OCI-LY7 (cell line): ENCODE data around the gene BCAR3. TPM values are rescaled to one million over a fixed set of nuclear protein-coding genes. Genes with fewer than 3 reads are reported as not detected.

Experiments
- BruUV-seq: library from RNA; stranded (reverse); fragments of 400-500 nt; replicated peaks from 2 replicates; lab custom pipeline; 2021; lab: Mats Ljungman, UMichigan
- CTCF ChIA-PET: fragments of 300-600 bp; sonication (Branson Sonifier 250); formaldehyde crosslinking; loops from one replicate; lab custom pipeline; 2022; ENCODE audit warnings: antibody characterized with exemption; ENCODE audit not compliant: unreplicated experiment; lab: Charles Lee
- POLR2A ChIA-PET: fragments of 300-600 bp; sonication (Branson Sonifier 250); formaldehyde crosslinking; loops from one replicate; lab custom pipeline; 2022; ENCODE audit warnings: antibody characterized with exemption; lab: Charles Lee
- DNase-seq: peaks from one replicate; pipeline ENCODE4 v3.0.0-alpha.2; 2015; ENCODE audit warnings: low spot score
- H2AFZ ChIP-seq: fragments of 200-600 bp; sonication (generic), shearing (Covaris generic); 2 replicates; pipeline ENCODE4 v1.6.1; 2014; ENCODE audit warnings: mild to moderate bottlenecking, antibody characterized with exemption, low read length, moderate library complexity
- H3K27ac ChIP-seq: fragments of 200-600 bp; sonication (generic); 2 replicates; pipeline ENCODE4 v1.5.1; 2014; ENCODE audit warnings: mixed run types, low read depth, mild to moderate bottlenecking, moderate library complexity, low read length, inconsistent platforms; ENCODE audit not compliant: poor library complexity, severe bottlenecking
- H3K36me3 ChIP-seq: fragments of 200-600 bp; sonication (generic); 2 replicates; pipeline ENCODE4 v1.6.1; 2014; ENCODE audit warnings: mild to moderate bottlenecking, antibody characterized with exemption, low read length, moderate library complexity, mixed read lengths; ENCODE audit not compliant: insufficient read depth
- H3K4me1 ChIP-seq: fragments of 200-600 bp; sonication (generic); 2 replicates; pipeline ENCODE4 v1.5.1; 2014; ENCODE audit warnings: mild to moderate bottlenecking, low read length; ENCODE audit not compliant: insufficient read depth, poor library complexity, severe bottlenecking
- H3K4me2 ChIP-seq: fragments of 200-600 bp; sonication (generic); 2 replicates; pipeline ENCODE4 v1.6.1; 2014; ENCODE audit warnings: mild to moderate bottlenecking, low read length
- H3K4me3 ChIP-seq: fragments of 200-600 bp; sonication (generic); 2 replicates; pipeline ENCODE4 v1.5.1; 2014; ENCODE audit warnings: mild to moderate bottlenecking, low read depth, low read length; ENCODE audit not compliant: poor library complexity, severe bottlenecking
- H3K79me2 ChIP-seq: fragments of 200-600 bp; sonication (generic); 2 replicates; pipeline ENCODE4 v1.6.1; 2016; ENCODE audit warnings: low read depth, mild to moderate bottlenecking, low read length, moderate library complexity, mixed read lengths; ENCODE audit not compliant: insufficient read depth
- H3K9me2 ChIP-seq: fragments of 200-600 bp; sonication (generic); 2 replicates; pipeline ENCODE4 v1.6.1; 2016; ENCODE audit warnings: mild to moderate bottlenecking, low read length, mixed read lengths; ENCODE audit not compliant: insufficient read depth
- H3K9me3 ChIP-seq: fragments of 200-600 bp; sonication (generic); 2 replicates; pipeline ENCODE4 v1.6.1; 2014; ENCODE audit warnings: mild to moderate bottlenecking, mixed run types, low read length, mixed read lengths
- H4K20me1 ChIP-seq: fragments of 200-600 bp; sonication (generic); 2 replicates; pipeline ENCODE4 v1.6.1; 2014; ENCODE audit warnings: mild to moderate bottlenecking, antibody characterized with exemption, low read length, moderate library complexity, mixed read lengths; ENCODE audit not compliant: insufficient read depth
- CTCF ChIP-seq: fragments of 200-600 bp; sonication (generic); conservative IDR thresholded peaks from 2 replicates; pipeline ENCODE4 v1.5.1; 2014; ENCODE audit warnings: mild to moderate bottlenecking, antibody characterized with exemption, low read length, moderate library complexity, mixed read lengths
- EZH2phosphoT487 ChIP-seq: fragments of 200-600 bp; sonication (generic); IDR thresholded peaks from 2 replicates; pipeline ENCODE4 v1.6.1; 2018; ENCODE audit warnings: low read depth, borderline replicate concordance, mild to moderate bottlenecking, mixed run types, antibody characterized with exemption, low read length, moderate library complexity, mixed read lengths
- intact Hi-C: fragments of 100-400 bp; cut with micrococcal nuclease; formaldehyde crosslinking; loops from one replicate; pipeline ENCODE4 v1.10.0; 2022; ENCODE audit not compliant: unreplicated experiment
- total RNA-seq, 2 experiments: library from RNA; depleted of rRNA in 1 of 2; stranded (reverse); fragments of >200 nt in 1 of 2; shearing (Covaris generic) in 1 of 2; gene quantifications; 2 replicates each; pipeline ENCODE4 v1.2.3, GENCODE V29; 2014 to 2022

Gene BCAR3
- total RNA-seq, 2 experiments from 2014 or later: 16.3 to 24.2 TPM

GRCh38 chr1:93620172-93620840 is 61.3 kb downstream of the BCAR3 start:
- Histone ChIP-seq H2AFZ (no peak overlapping the region), H3K9me2 (no peaks in the 10 kb centered on the region), H3K36me3 (no peaks in the 10 kb centered on the region), H3K4me3 (no peak overlapping the region), H3K9me3 (no peaks in the 10 kb centered on the region), H3K79me2 (no peaks in the 10 kb centered on the region), H3K4me2 (no peak overlapping the region), H3K4me1 (peaks cover 14% of the 10 kb centered on the region), H3K27ac (no peak overlapping the region), H4K20me1 (no peaks in the 10 kb centered on the region)
- TF ChIP-seq EZH2phosphoT487 (no peak), CTCF (no peak)
- no TSS peak for BruUV-seq
- ChIA-PET CTCF (interaction anchor here (1.0 to 1.5 kb wide), 2 partner anchors 9 to 131 kb away, joined by 3 read pairs; no protein-coding TSS in a partner anchor), POLR2A (interaction anchor here (0.6 to 0.9 kb wide), 2 partner anchors 217 to 342 kb away, joined by 3 read pairs; no protein-coding TSS in a partner anchor)
- no peak for DNase-seq
- intact Hi-C loops: no loop called here

- H3K4me2 ChIP-seq: no peak overlapping the region
- H3K79me2 ChIP-seq: no peaks in the 10 kb centered on the region
- no peak overlapping the region for H2AFZ ChIP-seq
- H3K4me1 ChIP-seq: peaks cover 14% of the 10 kb centered on the region
- TF ChIP-seq CTCF: peak; percentile 57
- TF ChIP-seq EZH2phosphoT487: no peak
- DNase-seq: peak; percentile 33
- intact Hi-C loops: no loop called here
- no TSS peak for BruUV-seq
- ChIA-PET POLR2A (interaction anchor here (0.6 to 0.9 kb wide), 4 partner anchors 61 to 301 kb away, joined by 3 read pairs; no protein-coding TSS in a partner anchor), CTCF (interaction anchor here (1.0 to 1.5 kb wide), 2 partner anchors 10 to 131 kb away, joined by 3 read pairs; no protein-coding TSS in a partner anchor)
- H3K9me2 ChIP-seq: no peaks in the 10 kb centered on the region
- H3K36me3 ChIP-seq: no peaks in the 10 kb centered on the region
- no peak overlapping the region for H3K27ac ChIP-seq
- no peaks in the 10 kb centered on the region for H3K9me3 ChIP-seq
- H3K4me3 ChIP-seq: no peak overlapping the region
- no peaks in the 10 kb centered on the region for H4K20me1 ChIP-seq
These were observed 62.0 kb downstream of the BCAR3 start for GRCh38 chr1:93619507-93620171.
